HEK293 (cell line): ENCODE results near the gene RPL15.

ENCODE experiments used
- CTCF ChIA-PET: fragments of 350-600 bp; formaldehyde crosslinking; extraction: SDS; loops from one replicate; lab custom pipeline; 2021; ENCODE audit warnings: antibody characterized with exemption; lab: Yijun Ruan, JAX
- POLR2A ChIA-PET: fragments of 300-600 bp; formaldehyde crosslinking; extraction: SDS; loops from one replicate; lab custom pipeline; 2020; ENCODE audit warnings: antibody characterized with exemption, inconsistent platforms; lab: Yijun Ruan, JAX
- H3K27ac ChIP-seq: fragments of 200-500 bp; sonication (Bioruptor generic); 2 replicates; pipeline ENCODE4 v1.5.1; 2014; ENCODE audit warnings: low read depth, low read length, control low read depth, inconsistent platforms; ENCODE audit errors: extremely low read depth
- H3K36me3 ChIP-seq, 2 experiments: fragments of 200-500 bp in 1 of 2; sonication (Bioruptor generic) in 1 of 2; 1 replicate in 1 of 2; 2 replicates in 1 of 2; pipeline ENCODE4 v1.5.1; 2014 to 2017; ENCODE audit warnings: inconsistent platforms in 2 of 2, low read length in 2 of 2; ENCODE audit not compliant: control insufficient read depth in 2 of 2, insufficient read depth in 1 of 2
- H3K4me1 ChIP-seq: fragments of 200-500 bp; sonication (Bioruptor generic); 2 replicates; pipeline ENCODE4 v1.5.1; 2014; ENCODE audit warnings: mild to moderate bottlenecking, low read length, inconsistent platforms; ENCODE audit not compliant: control insufficient read depth, insufficient read depth
- H3K4me3 ChIP-seq: 2 replicates; pipeline ENCODE4 v1.5.1; 2011; ENCODE audit warnings: low read depth, mild to moderate bottlenecking, control low read depth, low read length, moderate library complexity
- H3K9me3 ChIP-seq: fragments of 200-500 bp; sonication (Bioruptor generic); 2 replicates; pipeline ENCODE4 v1.5.1; 2014; ENCODE audit warnings: low read depth, low read length, inconsistent platforms; ENCODE audit not compliant: control insufficient read depth, insufficient read depth
- BCL11B ChIP-seq: fragments of 450-650 bp; formaldehyde crosslinking; IDR thresholded peaks from 2 replicates; pipeline ENCODE4 v1.5.1; 2016; ENCODE audit warnings: low read depth, missing biosample characterization, missing genetic modification characterization
- KLF1 ChIP-seq: fragments of 450-650 bp; formaldehyde crosslinking; IDR thresholded peaks from 2 replicates; pipeline ENCODE4 v1.5.1; 2016; ENCODE audit warnings: missing biosample characterization, missing genetic modification characterization
- KLF16 ChIP-seq: fragments of 450-650 bp; formaldehyde crosslinking; IDR thresholded peaks from 2 replicates; pipeline ENCODE4 v1.5.1; 2017; ENCODE audit warnings: missing biosample characterization, missing genetic modification characterization
- KLF8 ChIP-seq: fragments of 450-650 bp; formaldehyde crosslinking; IDR thresholded peaks from 2 replicates; pipeline ENCODE4 v1.5.1; 2016; ENCODE audit warnings: missing biosample characterization, missing genetic modification characterization
- RBAK ChIP-seq: fragments of 450-650 bp; formaldehyde crosslinking; IDR thresholded peaks from 2 replicates; pipeline ENCODE4 v1.5.1; 2016; ENCODE audit warnings: missing biosample characterization, missing genetic modification characterization
- SP2 ChIP-seq: fragments of 450-650 bp; formaldehyde crosslinking; IDR thresholded peaks from 2 replicates; pipeline ENCODE4 v1.5.1; 2016; ENCODE audit warnings: missing biosample characterization, missing genetic modification characterization
- YY1 ChIP-seq: fragments of 450-650 bp; formaldehyde crosslinking; IDR thresholded peaks from 2 replicates; pipeline ENCODE4 v1.5.1; 2018; ENCODE audit warnings: missing biosample characterization, missing genetic modification characterization
- YY2 ChIP-seq: fragments of 450-650 bp; formaldehyde crosslinking; IDR thresholded peaks from 2 replicates; pipeline ENCODE4 v1.5.1; 2016; ENCODE audit warnings: missing biosample characterization, missing genetic modification characterization
- ZBTB8A ChIP-seq: fragments of 450-650 bp; formaldehyde crosslinking; IDR thresholded peaks from 2 replicates; pipeline ENCODE4 v1.5.1; 2016; ENCODE audit warnings: missing biosample characterization, missing genetic modification characterization
- ZEB2 ChIP-seq: fragments of 450-650 bp; formaldehyde crosslinking; IDR thresholded peaks from 2 replicates; pipeline ENCODE4 v1.5.1; 2016; ENCODE audit warnings: missing biosample characterization, missing genetic modification characterization
- ZIC2 ChIP-seq: fragments of 450-650 bp; formaldehyde crosslinking; IDR thresholded peaks from 2 replicates; pipeline ENCODE4 v1.5.1; 2016; ENCODE audit warnings: missing biosample characterization, missing genetic modification characterization
- ZNF211 ChIP-seq: fragments of 450-650 bp; formaldehyde crosslinking; IDR thresholded peaks from 2 replicates; pipeline ENCODE4 v1.5.1; 2016; ENCODE audit warnings: low read depth, missing biosample characterization, missing genetic modification characterization
- ZNF239 ChIP-seq: fragments of 450-650 bp; formaldehyde crosslinking; IDR thresholded peaks from 2 replicates; pipeline ENCODE4 v1.5.1; 2016; ENCODE audit warnings: missing biosample characterization, missing genetic modification characterization
- ZNF341 ChIP-seq: fragments of 450-650 bp; formaldehyde crosslinking; IDR thresholded peaks from 2 replicates; pipeline ENCODE4; 2016; ENCODE audit warnings: low read depth, missing biosample characterization, missing genetic modification characterization
- ZNF354C ChIP-seq: fragments of 450-650 bp; formaldehyde crosslinking; IDR thresholded peaks from 2 replicates; pipeline ENCODE4 v1.5.1; 2016; ENCODE audit warnings: missing biosample characterization, missing genetic modification characterization, low read depth, borderline replicate concordance
- ZNF37A ChIP-seq: fragments of 450-650 bp; IDR thresholded peaks from 2 replicates; pipeline ENCODE4 v1.5.1; 2018; ENCODE audit warnings: missing biosample characterization, missing genetic modification characterization
- ZNF629 ChIP-seq: fragments of 450-650 bp; formaldehyde crosslinking; IDR thresholded peaks from 2 replicates; pipeline ENCODE4 v1.5.1; 2017; ENCODE audit warnings: missing biosample characterization, missing genetic modification characterization
- ZNF707 ChIP-seq: fragments of 450-650 bp; formaldehyde crosslinking; IDR thresholded peaks from 2 replicates; pipeline ENCODE4 v1.5.1; 2016; ENCODE audit warnings: missing biosample characterization, missing genetic modification characterization
- ZNF747 ChIP-seq: fragments of 450-650 bp; formaldehyde crosslinking; IDR thresholded peaks from 2 replicates; pipeline ENCODE4 v1.5.1; 2016; ENCODE audit warnings: missing biosample characterization, missing genetic modification characterization
- ZNF792 ChIP-seq: fragments of 450-650 bp; formaldehyde crosslinking; IDR thresholded peaks from 2 replicates; pipeline ENCODE4 v1.5.1; 2016; ENCODE audit warnings: missing biosample characterization, missing genetic modification characterization
- ZNF837 ChIP-seq: fragments of 450-650 bp; formaldehyde crosslinking; IDR thresholded peaks from 2 replicates; pipeline ENCODE4 v1.5.1; 2016; ENCODE audit warnings: missing biosample characterization, missing genetic modification characterization
- ZNF843 ChIP-seq: fragments of 450-650 bp; formaldehyde crosslinking; IDR thresholded peaks from 2 replicates; pipeline ENCODE4 v1.5.1; 2016; ENCODE audit warnings: missing biosample characterization, missing genetic modification characterization
- ZSCAN16 ChIP-seq: fragments of 450-650 bp; formaldehyde crosslinking; IDR thresholded peaks from 2 replicates; pipeline ENCODE4 v1.5.1; 2016; ENCODE audit warnings: missing biosample characterization, missing genetic modification characterization
- TF ChIP-seq, protein P1 (sequence below): IDR thresholded peaks from 2 replicates; pipeline ENCODE4 v1.6.1; 2011; ENCODE audit warnings: mild to moderate bottlenecking, low read depth, low read length, borderline replicate concordance
- TF ChIP-seq, protein P2 (sequence below): fragments of 450-650 bp; formaldehyde crosslinking; IDR thresholded peaks from 2 replicates; pipeline ENCODE4 v1.5.1; 2016; ENCODE audit warnings: missing biosample characterization, missing genetic modification characterization
- TF ChIP-seq, protein P3 (sequence below): fragments of 450-650 bp; formaldehyde crosslinking; IDR thresholded peaks from 2 replicates; pipeline ENCODE4 v1.5.1; 2016; ENCODE audit warnings: missing biosample characterization, missing genetic modification characterization
- TF ChIP-seq, protein P4 (sequence below): fragments of 450-650 bp; formaldehyde crosslinking; optimal IDR thresholded peaks from 2 replicates; pipeline ENCODE3; 2016; ENCODE audit warnings: missing biosample characterization, mild to moderate bottlenecking, missing genetic modification characterization
- TF ChIP-seq, protein P5 (sequence below): fragments of 450-650 bp; formaldehyde crosslinking; IDR thresholded peaks from 2 replicates; pipeline ENCODE4 v1.5.1; 2017; ENCODE audit warnings: missing biosample characterization, missing genetic modification characterization
- TF ChIP-seq, protein P6 (sequence below): fragments of 450-650 bp; formaldehyde crosslinking; IDR thresholded peaks from 2 replicates; pipeline ENCODE4 v1.5.1; 2016; ENCODE audit warnings: missing biosample characterization, missing genetic modification characterization

The RPL15 gene

DNA sequence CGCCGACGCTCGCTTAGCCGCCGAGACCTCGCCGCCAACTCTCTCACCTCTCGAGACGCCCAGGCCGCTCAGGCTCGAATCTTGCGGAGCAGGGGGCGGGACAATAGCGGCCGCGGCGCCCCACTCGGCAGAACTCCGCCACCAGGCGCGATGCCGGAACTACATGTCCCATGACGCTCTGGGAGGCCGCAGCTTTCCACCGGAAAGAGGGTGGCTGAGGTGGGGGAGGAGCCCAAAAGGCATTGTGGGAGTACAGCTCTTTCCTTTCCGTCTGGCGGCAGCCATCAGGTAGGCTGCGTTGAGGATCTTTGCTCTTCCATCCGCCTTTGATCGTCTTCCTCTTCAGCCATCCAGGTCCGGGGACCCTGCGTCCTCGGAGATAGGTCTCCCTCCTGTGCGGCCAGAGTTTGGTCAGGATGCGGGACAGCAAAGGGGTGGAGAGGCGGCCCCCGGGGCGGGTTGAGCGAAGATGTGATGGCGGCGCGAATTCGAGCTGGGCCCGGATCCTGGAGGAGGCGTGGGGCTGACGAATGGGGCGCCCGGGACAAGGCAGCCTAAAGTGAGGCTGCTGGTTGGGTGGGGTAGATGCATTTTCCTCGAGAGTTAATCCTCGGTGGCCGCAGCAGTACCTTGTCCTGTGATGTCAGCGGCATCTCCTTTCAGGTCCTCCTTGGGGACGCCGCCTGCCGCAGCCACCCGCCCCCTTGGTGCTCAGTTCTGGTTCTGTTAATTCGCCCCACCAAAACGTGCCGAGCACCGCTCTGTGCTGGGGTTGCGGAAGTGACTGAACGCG lies at the start of gene RPL15, which contains the start of gene NKIRAS1:
TSS of gene RPL15 (plus strand) at position 247 of the 793 bp plus-strand sequence. CDS start 728 bp downstream, outside the sequence.
TSS of gene NKIRAS1 (minus strand) at position 105 of the 793 bp plus-strand sequence. CDS start 6,086 bp downstream, outside the sequence.
- Histone ChIP-seq H3K9me3 (no peaks in the 10 kb centered on the region), H3K36me3 (peaks cover 3 to 45% of the 10 kb centered on the region in 2 experiments; a peak in 2 of 3 replicates), H3K4me3 (peak within 1 kb of the TSS; percentile 100), H3K27ac (peak within 1 kb of the TSS; percentile 98), H3K4me1 (peaks cover 7% of the 10 kb centered on the region)
- POLR2A ChIA-PET = interaction anchor here (0.6 to 2.1 kb wide), 46 partner anchors 8 to 714 kb away, joined by 3 to 24 read pairs (median 4); partner anchors contain the start of gene UBE2E2
- CTCF ChIA-PET = interaction anchor here (0.7 kb wide), 1 partner anchor 28 kb away, joined by 4 read pairs; no protein-coding TSS in a partner anchor
- TF ChIP-seq, protein P1, sequence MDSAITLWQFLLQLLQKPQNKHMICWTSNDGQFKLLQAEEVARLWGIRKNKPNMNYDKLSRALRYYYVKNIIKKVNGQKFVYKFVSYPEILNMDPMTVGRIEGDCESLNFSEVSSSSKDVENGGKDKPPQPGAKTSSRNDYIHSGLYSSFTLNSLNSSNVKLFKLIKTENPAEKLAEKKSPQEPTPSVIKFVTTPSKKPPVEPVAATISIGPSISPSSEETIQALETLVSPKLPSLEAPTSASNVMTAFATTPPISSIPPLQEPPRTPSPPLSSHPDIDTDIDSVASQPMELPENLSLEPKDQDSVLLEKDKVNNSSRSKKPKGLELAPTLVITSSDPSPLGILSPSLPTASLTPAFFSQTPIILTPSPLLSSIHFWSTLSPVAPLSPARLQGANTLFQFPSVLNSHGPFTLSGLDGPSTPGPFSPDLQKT = no peak; the same call in 1 of the 2 replicates
- TF ChIP-seq ZIC2 = no peak
- peak; percentile 83 for TF ChIP-seq ZNF629
- no peak for TF ChIP-seq BCL11B (tag by site-specific recombination)
- TF ChIP-seq, protein P2, sequence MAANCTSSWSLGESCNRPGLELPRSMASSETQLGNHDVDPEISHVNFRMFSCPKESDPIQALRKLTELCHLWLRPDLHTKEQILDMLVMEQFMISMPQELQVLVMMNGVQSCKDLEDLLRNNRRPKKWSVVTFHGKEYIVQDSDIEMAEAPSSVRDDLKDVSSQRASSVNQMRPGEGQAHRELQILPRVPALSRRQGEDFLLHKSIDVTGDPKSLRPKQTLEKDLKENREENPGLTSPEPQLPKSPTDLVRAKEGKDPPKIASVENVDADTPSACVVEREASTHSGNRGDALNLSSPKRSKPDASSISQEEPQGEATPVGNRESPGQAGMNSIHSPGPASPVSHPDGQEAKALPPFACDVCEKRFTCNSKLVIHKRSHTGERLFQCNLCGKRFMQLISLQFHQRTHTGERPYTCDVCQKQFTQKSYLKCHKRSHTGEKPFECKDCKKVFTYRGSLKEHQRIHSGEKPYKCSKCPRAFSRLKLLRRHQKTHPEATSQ (tag by site-specific recombination) = peak; percentile 87; the same call in 1 of the 2 replicates
- peak; percentile 80; the same call in 1 of the 2 replicates for TF ChIP-seq ZNF843 (tag by site-specific recombination)
- TF ChIP-seq ZNF239 = peak; percentile 56; the same call in 1 of the 2 replicates
- TF ChIP-seq ZNF354C (tag by site-specific recombination) = no peak
- TF ChIP-seq, protein P3, sequence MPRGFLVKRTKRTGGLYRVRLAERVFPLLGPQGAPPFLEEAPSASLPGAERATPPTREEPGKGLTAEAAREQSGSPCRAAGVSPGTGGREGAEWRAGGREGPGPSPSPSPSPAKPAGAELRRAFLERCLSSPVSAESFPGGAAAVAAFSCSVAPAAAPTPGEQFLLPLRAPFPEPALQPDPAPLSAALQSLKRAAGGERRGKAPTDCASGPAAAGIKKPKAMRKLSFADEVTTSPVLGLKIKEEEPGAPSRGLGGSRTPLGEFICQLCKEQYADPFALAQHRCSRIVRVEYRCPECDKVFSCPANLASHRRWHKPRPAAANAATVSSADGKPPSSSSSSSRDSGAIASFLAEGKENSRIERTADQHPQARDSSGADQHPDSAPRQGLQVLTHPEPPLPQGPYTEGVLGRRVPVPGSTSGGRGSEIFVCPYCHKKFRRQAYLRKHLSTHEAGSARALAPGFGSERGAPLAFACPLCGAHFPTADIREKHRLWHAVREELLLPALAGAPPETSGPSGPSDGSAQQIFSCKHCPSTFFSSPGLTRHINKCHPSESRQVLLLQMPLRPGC = peak; percentile 60; the same call in 1 of the 2 replicates
- peak; percentile 96 for TF ChIP-seq YY1
- peak; percentile 88 for TF ChIP-seq SP2 (tag by site-specific recombination)
- peak; percentile 88 for TF ChIP-seq ZBTB8A (tag by site-specific recombination)
- TF ChIP-seq, protein P4, sequence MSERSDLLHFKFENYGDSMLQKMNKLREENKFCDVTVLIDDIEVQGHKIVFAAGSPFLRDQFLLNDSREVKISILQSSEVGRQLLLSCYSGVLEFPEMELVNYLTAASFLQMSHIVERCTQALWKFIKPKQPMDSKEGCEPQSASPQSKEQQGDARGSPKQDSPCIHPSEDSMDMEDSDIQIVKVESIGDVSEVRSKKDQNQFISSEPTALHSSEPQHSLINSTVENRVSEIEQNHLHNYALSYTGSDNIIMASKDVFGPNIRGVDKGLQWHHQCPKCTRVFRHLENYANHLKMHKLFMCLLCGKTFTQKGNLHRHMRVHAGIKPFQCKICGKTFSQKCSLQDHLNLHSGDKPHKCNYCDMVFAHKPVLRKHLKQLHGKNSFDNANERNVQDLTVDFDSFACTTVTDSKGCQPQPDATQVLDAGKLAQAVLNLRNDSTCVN (tag by site-specific recombination) = peak; percentile 60
- TF ChIP-seq ZNF341 = peak; percentile 87
- TF ChIP-seq ZNF747 (tag by site-specific recombination) = no peak
- TF ChIP-seq YY2 (tag by site-specific recombination) = peak; percentile 95
- TF ChIP-seq KLF16 = peak; percentile 93
- no peak for TF ChIP-seq ZNF37A (tag by site-specific recombination)
- TF ChIP-seq, protein P5, sequence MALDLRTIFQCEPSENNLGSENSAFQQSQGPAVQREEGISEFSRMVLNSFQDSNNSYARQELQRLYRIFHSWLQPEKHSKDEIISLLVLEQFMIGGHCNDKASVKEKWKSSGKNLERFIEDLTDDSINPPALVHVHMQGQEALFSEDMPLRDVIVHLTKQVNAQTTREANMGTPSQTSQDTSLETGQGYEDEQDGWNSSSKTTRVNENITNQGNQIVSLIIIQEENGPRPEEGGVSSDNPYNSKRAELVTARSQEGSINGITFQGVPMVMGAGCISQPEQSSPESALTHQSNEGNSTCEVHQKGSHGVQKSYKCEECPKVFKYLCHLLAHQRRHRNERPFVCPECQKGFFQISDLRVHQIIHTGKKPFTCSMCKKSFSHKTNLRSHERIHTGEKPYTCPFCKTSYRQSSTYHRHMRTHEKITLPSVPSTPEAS (tag by site-specific recombination) = peak; percentile 65
- TF ChIP-seq KLF1 (tag by site-specific recombination) = peak; percentile 42; the same call in 1 of the 2 replicates
- peak; percentile 61; the same call in 1 of the 2 replicates for TF ChIP-seq ZNF792 (tag by site-specific recombination)
- peak; percentile 68; the same call in 1 of the 2 replicates for TF ChIP-seq ZNF837 (tag by site-specific recombination)
- TF ChIP-seq ZSCAN16 (tag by site-specific recombination) = no peak
- 0 out of 2 replicates have a peak, but pooled peaks have one; percentile 50 for TF ChIP-seq RBAK (tag by site-specific recombination)
- TF ChIP-seq KLF8 (tag by site-specific recombination) = peak; percentile 90
- TF ChIP-seq, protein P6, sequence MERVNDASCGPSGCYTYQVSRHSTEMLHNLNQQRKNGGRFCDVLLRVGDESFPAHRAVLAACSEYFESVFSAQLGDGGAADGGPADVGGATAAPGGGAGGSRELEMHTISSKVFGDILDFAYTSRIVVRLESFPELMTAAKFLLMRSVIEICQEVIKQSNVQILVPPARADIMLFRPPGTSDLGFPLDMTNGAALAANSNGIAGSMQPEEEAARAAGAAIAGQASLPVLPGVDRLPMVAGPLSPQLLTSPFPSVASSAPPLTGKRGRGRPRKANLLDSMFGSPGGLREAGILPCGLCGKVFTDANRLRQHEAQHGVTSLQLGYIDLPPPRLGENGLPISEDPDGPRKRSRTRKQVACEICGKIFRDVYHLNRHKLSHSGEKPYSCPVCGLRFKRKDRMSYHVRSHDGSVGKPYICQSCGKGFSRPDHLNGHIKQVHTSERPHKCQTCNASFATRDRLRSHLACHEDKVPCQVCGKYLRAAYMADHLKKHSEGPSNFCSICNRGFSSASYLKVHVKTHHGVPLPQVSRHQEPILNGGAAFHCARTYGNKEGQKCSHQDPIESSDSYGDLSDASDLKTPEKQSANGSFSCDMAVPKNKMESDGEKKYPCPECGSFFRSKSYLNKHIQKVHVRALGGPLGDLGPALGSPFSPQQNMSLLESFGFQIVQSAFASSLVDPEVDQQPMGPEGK (tag by site-specific recombination) = peak; percentile 90
- TF ChIP-seq ZNF707 = 0 out of 2 replicates have a peak, but pooled peaks have one; percentile 23
- TF ChIP-seq ZNF211 (tag by site-specific recombination) = no peak
- TF ChIP-seq ZEB2 (tag by site-specific recombination) = peak; percentile 86; the same call in 1 of the 2 replicates
